HepG2 (cell line): ENCODE measurements around the gene S1PR5.

Experiments
- GATAD1 ChIP-seq: IDR thresholded peaks from 2 replicates; pipeline ENCODE4 v1.6.1; 2016; ENCODE audit warnings: missing genetic modification reagents, missing compliant biosample characterization
- RBM39 ChIP-seq: fragments of 200-400 bp; formaldehyde crosslinking; IDR thresholded peaks from one replicate; pipeline ENCODE4 v1.6.1; 2018; ENCODE audit warnings: antibody characterized with exemption, mild to moderate bottlenecking, low read depth, low read length; ENCODE audit not compliant: poor library complexity, severe bottlenecking

DNA sequence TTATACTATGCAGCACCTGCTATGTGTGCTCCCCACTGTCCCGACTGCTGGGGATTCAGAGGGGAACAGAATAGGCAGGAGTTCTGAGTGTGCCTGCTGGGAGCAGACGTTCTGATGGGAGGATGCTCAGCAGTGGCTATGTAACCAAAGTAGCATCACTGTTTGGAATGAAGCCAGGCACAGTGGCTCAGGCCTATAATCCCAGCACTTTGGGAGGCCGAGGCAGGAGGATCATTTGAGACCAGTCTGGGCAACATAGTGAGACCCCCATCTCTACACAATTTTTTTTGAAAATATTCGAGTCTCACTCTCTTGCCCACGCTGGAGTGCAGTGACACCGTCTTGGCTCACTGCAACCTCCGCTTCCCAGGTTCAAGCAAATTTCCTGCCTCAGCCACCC lies 32.5 kb upstream of the S1PR5 start:
- TF ChIP-seq RBM39: no peak
- TF ChIP-seq GATAD1 (CRISPR knock-in tag): no peak
